Stomach (tissue), 4 donors: ENCODE measurements around the gene CEP89.

ENCODE experiments used
- CTCF ChIP-seq, 7 experiments: fragments of 450-650 bp in 4 of 7; fragments of 200-600 bp in 3 of 7; sonication (generic) in 3 of 7; IDR thresholded peaks; one replicate each; pipeline ENCODE4 v1.5.1; 2016 to 2019; ENCODE audit warnings: antibody characterized with exemption in 7 of 7, control low read depth in 2 of 7, mild to moderate bottlenecking in 1 of 7
- POLR2AphosphoS5 ChIP-seq, 3 donors: sonication (generic); formaldehyde crosslinking; IDR thresholded peaks; one replicate each; pipeline ENCODE4 v1.6.1; 2016; ENCODE audit warnings: antibody characterized with exemption in 3 of 3

DNA sequence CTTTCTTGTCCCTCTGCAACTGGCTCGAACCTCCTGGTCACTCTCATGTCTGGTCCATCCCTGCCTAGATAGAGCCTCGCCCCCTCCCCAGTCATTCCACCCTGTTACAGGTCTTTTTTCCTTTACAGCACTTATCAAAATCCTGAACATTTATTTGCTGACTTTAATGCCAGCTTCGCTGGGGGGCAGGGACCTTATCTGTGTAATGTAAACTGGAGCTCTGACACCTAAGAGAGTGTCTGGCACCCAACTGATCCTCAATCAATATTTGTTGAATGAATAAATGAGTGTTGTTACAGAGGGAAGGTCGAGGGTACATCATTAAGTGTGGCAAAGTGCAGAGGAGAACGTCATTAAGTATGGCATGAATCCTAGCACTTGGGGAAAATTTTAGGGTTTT lies 17.0 kb upstream of the CEP89 start:
- TF ChIP-seq CTCF (IDR thresholded peaks at IDR 0.05) (no peak), POLR2AphosphoS5 (IDR thresholded peaks at IDR 0.05) (no peak)
